CD14-positive monocyte (primary cell): ENCODE data around the gene CCL28. TPM values are rescaled to one million over a fixed set of nuclear protein-coding genes. Genes with fewer than 3 reads are reported as not detected.
A peak's percentile ranks its signal among the peaks of the same experiment; 100 is the strongest.

Experiments
- DNase-seq, 3 donors: peaks; one replicate each; pipeline ENCODE4 v3.0.0-alpha.2; 2011 to 2022
- H2AFZ ChIP-seq: 2 replicates; pipeline ENCODE4 v1.6.0; 2012; ENCODE audit warnings: mild to moderate bottlenecking, low read depth, low read length, inconsistent platforms; ENCODE audit not compliant: insufficient read depth, poor library complexity, severe bottlenecking
- H3K27ac ChIP-seq, 2 donors: 1 replicate in 1 of 2; 2 replicates in 1 of 2; pipeline ENCODE4 v1.5.1; 2012 to 2013; ENCODE audit warnings: low read length in 2 of 2, control low read depth in 1 of 2, inconsistent platforms in 1 of 2, low read depth in 1 of 2, mild to moderate bottlenecking in 1 of 2
- H3K27me3 ChIP-seq, 2 donors: one replicate each; pipeline versions ENCODE4 v1.6.0 to v1.6.1; 2011 to 2013; ENCODE audit warnings: low read length in 2 of 2; ENCODE audit not compliant: control insufficient read depth in 2 of 2, insufficient read depth in 2 of 2
- H3K36me3 ChIP-seq, 2 donors: replicated peaks in 1 of 2; 1 replicate in 1 of 2; 2 replicates in 1 of 2; pipeline versions ENCODE4 v1.5.1 to v1.6.1; 2012 to 2013; ENCODE audit warnings: low read length in 2 of 2, control low read depth in 1 of 2, inconsistent platforms in 1 of 2, mild to moderate bottlenecking in 1 of 2; ENCODE audit not compliant: insufficient read depth in 2 of 2, control insufficient read depth in 1 of 2
- H3K4me1 ChIP-seq, 2 donors: 1 replicate in 1 of 2; 2 replicates in 1 of 2; pipeline versions ENCODE4 v1.5.1 to v1.6.1; 2012 to 2013; ENCODE audit warnings: low read length in 2 of 2, control low read depth in 1 of 2, inconsistent platforms in 1 of 2, mild to moderate bottlenecking in 1 of 2, moderate library complexity in 1 of 2; ENCODE audit not compliant: insufficient read depth in 2 of 2, control insufficient read depth in 1 of 2
- H3K4me2 ChIP-seq: replicated peaks from 2 replicates; pipeline ENCODE3; 2012; ENCODE audit warnings: low read length, moderate library complexity, mild to moderate bottlenecking; ENCODE audit not compliant: poor library complexity, severe bottlenecking; ENCODE audit errors: extremely low read depth
- H3K4me3 ChIP-seq, 3 experiments: fragments of 200-600 bp in 1 of 3; sonication (generic) in 1 of 3; replicated peaks in 1 of 3; 1 replicate in 2 of 3; 2 replicates in 1 of 3; pipeline ENCODE4 v1.5.1; 2011 to 2013; ENCODE audit warnings: low read length in 3 of 3, mild to moderate bottlenecking in 3 of 3, control low read depth in 2 of 3, low read depth in 2 of 3, inconsistent platforms in 1 of 3, moderate library complexity in 1 of 3
- H3K79me2 ChIP-seq: 2 replicates; pipeline ENCODE4 v1.6.0; 2012; ENCODE audit warnings: mild to moderate bottlenecking, control low read depth, inconsistent platforms, low read length, moderate library complexity; ENCODE audit not compliant: insufficient read depth
- H3K9ac ChIP-seq: 2 replicates; pipeline ENCODE4 v1.6.0; 2017; ENCODE audit warnings: low read length, mild to moderate bottlenecking; ENCODE audit not compliant: insufficient read depth, poor library complexity, severe bottlenecking
- H3K9me3 ChIP-seq, 2 donors: replicated peaks in 1 of 2; 1 replicate in 1 of 2; 2 replicates in 1 of 2; pipeline versions ENCODE4 v1.5.1 to v1.6.1; 2012 to 2013; ENCODE audit warnings: low read length in 2 of 2, control low read depth in 1 of 2; ENCODE audit not compliant: control insufficient read depth in 1 of 2, insufficient read depth in 1 of 2
- H4K20me1 ChIP-seq: 2 replicates; pipeline ENCODE4 v1.6.0; 2012; ENCODE audit warnings: mild to moderate bottlenecking, low read length, control low read depth, moderate library complexity; ENCODE audit not compliant: insufficient read depth
- H3K27ac Mint-ChIP-seq, 7 donors: one replicate each; pipeline ENCODE4 v1.8.0; 2020; ENCODE audit warnings: mild to moderate bottlenecking in 7 of 7, mixed read lengths in 7 of 7, moderate library complexity in 6 of 7, inconsistent platforms in 2 of 7
- H3K27me3 Mint-ChIP-seq, 3 donors: one replicate each; pipeline ENCODE4 v1.8.0; 2021 to 2022; ENCODE audit warnings: low read depth in 3 of 3, mild to moderate bottlenecking in 3 of 3, mixed read lengths in 3 of 3, moderate library complexity in 3 of 3, inconsistent platforms in 1 of 3
- H3K36me3 Mint-ChIP-seq, 2 donors: one replicate each; pipeline ENCODE4 v1.8.0; 2020; ENCODE audit warnings: mixed read lengths in 2 of 2, inconsistent platforms in 1 of 2, mild to moderate bottlenecking in 1 of 2
- H3K4me1 Mint-ChIP-seq: one replicate; pipeline ENCODE4 v1.8.0; 2020; ENCODE audit warnings: mild to moderate bottlenecking, mixed read lengths
- H3K4me3 Mint-ChIP-seq, 2 donors: one replicate each; pipeline ENCODE4 v1.8.0; 2020; ENCODE audit warnings: mild to moderate bottlenecking in 2 of 2, mixed read lengths in 2 of 2, moderate library complexity in 1 of 2
- H3K9me3 Mint-ChIP-seq, 7 donors: one replicate each; pipeline ENCODE4 v1.8.0; 2020 to 2022; ENCODE audit warnings: mixed read lengths in 7 of 7, mild to moderate bottlenecking in 6 of 7, moderate library complexity in 6 of 7, inconsistent platforms in 2 of 7
- CTCF ChIP-seq: fragments of 200-600 bp; IDR thresholded peaks from one replicate; pipeline ENCODE4 v1.8.0; 2022; ENCODE audit warnings: antibody characterized with exemption, mild to moderate bottlenecking
- WGBS: methylation state at CpG from one replicate; pipeline ENCODE4 v1.1.5; 2013; ENCODE audit warnings: missing lambda C conversion rate; ENCODE audit not compliant: insufficient coverage; 5-methylcytosine and 5-hydroxymethylcytosine counted together
- intact Hi-C, 2 donors: fragments of 100-400 bp; cut with micrococcal nuclease; formaldehyde crosslinking; loops; one replicate each; pipeline versions ENCODE4 v1.15.0 to v1.15.1; 2023
- polyA plus RNA-seq, 3 donors: library from polyadenylated mRNA; depleted of rRNA in 1 of 3; unstranded in 2 of 3; stranded (reverse) in 1 of 3; fragments of 300-500 nt in 2 of 3; fragments of >200 nt in 1 of 3; fragmentation: Illumina TruSeq in 2 of 3; gene quantifications; 1 replicate in 2 of 3; 2 replicates in 1 of 3; pipeline ENCODE4 v1.2.3, GENCODE V29; 2012 to 2021

CCL28 gene
- polyA plus RNA-seq, 3 donors: 0.10 to 0.51 (median 0.32) TPM

GRCh38 chr5:43376496-43377140 lies 35.6 kb downstream of the CCL28 start:
- Mint-ChIP-seq H3K9me3 (peaks cover 0 to 10% (median 1%) of the 10 kb centered on the region in 7 donors), H3K27me3 (peaks cover 0 to 4% (median 0%) of the 10 kb centered on the region in 3 donors), H3K27ac (peak overlapping the region in 3 of 7 donors; percentile 2 to 5 (median 2)), H3K4me1 (peaks cover 3% of the 10 kb centered on the region), H3K4me3 (no peak overlapping the region), H3K36me3 (peaks cover 6 to 12% of the 10 kb centered on the region in 2 donors)
- Histone ChIP-seq H3K27ac (no peak overlapping the region), H3K4me2 (no peak overlapping the region), H3K4me3 (no peak overlapping the region), H3K36me3 (no peaks in the 10 kb centered on the region), H4K20me1 (no peaks in the 10 kb centered on the region), H2AFZ (no peak overlapping the region), H3K79me2 (no peaks in the 10 kb centered on the region), H3K4me1 (no peaks in the 10 kb centered on the region), H3K9ac (no peak overlapping the region), H3K27me3 (no peaks in the 10 kb centered on the region), H3K9me3 (no peaks in the 10 kb centered on the region)
- DNase-seq: peak in 1 of 3 donors; percentile 10
- intact Hi-C loops: no loop called here
- no peak for TF ChIP-seq CTCF
- WGBS: no CpG with 5 or more reads among the region's 1 CpG

- H3K4me3 Mint-ChIP-seq: no peak overlapping the region
- Histone ChIP-seq H3K9me3 (no peaks in the 10 kb centered on the region), H4K20me1 (no peaks in the 10 kb centered on the region), H3K4me2 (no peak overlapping the region), H3K27ac (no peak overlapping the region), H2AFZ (no peak overlapping the region), H3K4me3 (no peak overlapping the region), H3K79me2 (no peaks in the 10 kb centered on the region), H3K9ac (no peak overlapping the region), H3K4me1 (no peaks in the 10 kb centered on the region), H3K27me3 (no peaks in the 10 kb centered on the region), H3K36me3 (no peaks in the 10 kb centered on the region)
- intact Hi-C loops: no loop called here
- TF ChIP-seq CTCF: no peak
- peaks cover 3 to 7% of the 10 kb centered on the region in 2 donors for H3K36me3 Mint-ChIP-seq
- peaks cover 1 to 11% (median 6%) of the 10 kb centered on the region in 7 donors for H3K9me3 Mint-ChIP-seq
- no peak overlapping the region for H3K27ac Mint-ChIP-seq
- DNase-seq: no peak
- H3K27me3 Mint-ChIP-seq: peaks cover 0 to 2% (median 0%) of the 10 kb centered on the region in 3 donors
- H3K4me1 Mint-ChIP-seq: peaks cover 3% of the 10 kb centered on the region
These were observed 40.4 kb downstream of the CCL28 start for GRCh38 chr5:43371821-43372220.
